Right cardiac atrium (tissue), 5 donors: ENCODE results near the gene CRYBG1. TPM values are rescaled to one million over a fixed set of nuclear protein-coding genes. Genes with fewer than 3 reads are reported as not detected.
"Not testable (repeated sequence)": the region's sequence is repeated elsewhere in the genome, so short reads cannot be mapped to it uniquely, and the experiment has no call there.

Experiments
- ATAC-seq, 2 donors: fragments of 200-7000 bp; cut with Tn5 transposase; one replicate each; pipeline versions ENCODE4 v1.8.0 to v1.9.1; 2020; ENCODE audit warnings: moderate library complexity in 2 of 2, mild to moderate bottlenecking in 1 of 2
- DNase-seq, 3 donors: peaks; one replicate each; pipeline ENCODE4 v3.0.0-alpha.2; 2020
- H3K27ac ChIP-seq: one replicate; pipeline ENCODE4 v1.5.1; 2013; ENCODE audit warnings: mild to moderate bottlenecking, low read length, control low read depth, moderate library complexity
- H3K27me3 ChIP-seq: one replicate; pipeline ENCODE4 v1.6.1; 2013; ENCODE audit not compliant: control insufficient read depth, insufficient read depth
- H3K4me1 ChIP-seq: one replicate; pipeline ENCODE4 v1.6.1; 2013; ENCODE audit warnings: low read length; ENCODE audit not compliant: control insufficient read depth, insufficient read depth
- H3K4me3 ChIP-seq: one replicate; pipeline ENCODE4 v1.5.1; 2013; ENCODE audit warnings: low read length, control low read depth
- H3K9me3 ChIP-seq: one replicate; pipeline ENCODE4 v1.6.1; 2013; ENCODE audit warnings: low read length; ENCODE audit not compliant: control insufficient read depth
- WGBS: extraction: QIAGEN DNeasy Blood & Tissue Kit; methylation state at CpG from one replicate; pipeline ENCODE4 v1.1.7; 2013; 5-methylcytosine and 5-hydroxymethylcytosine counted together
- intact Hi-C, 4 donors: fragments of 100-400 bp; cut with DNase I; formaldehyde crosslinking; loops; one replicate each; pipeline versions ENCODE4 v1.11.0 to v1.14.0; 2022 to 2023
- polyA plus RNA-seq: library from polyadenylated mRNA; stranded (reverse); fragments of 200-250 nt; gene quantifications from one replicate; pipeline ENCODE4 v1.2.3, GENCODE V29; 2013
- total RNA-seq, 4 donors: library from RNA; stranded (reverse); fragmentation: NEBNext Ultra II Directional; extraction: Animal tissue kit (Norgen Biotek cat#: 25700); gene quantifications; one replicate each; pipeline ENCODE4 v1.2.1, GENCODE V29; 2021
- donor health status: healthy with polysubstance abuse.
- donor health status: DM: no; HTN: yes; CAD: no.
- donor health status: DM: no; HTN: no; CAD: no.
- donor health status: DM: no; HTN: yes; CAD: no; lungs with severe emphysema.
- donor health status: DM: yes; HTN: yes; CAD: no.

Gene CRYBG1
- total and polyA plus RNA-seq, 5 donors, result 0.38 to 1.6 (median 0.94) TPM

DNA sequence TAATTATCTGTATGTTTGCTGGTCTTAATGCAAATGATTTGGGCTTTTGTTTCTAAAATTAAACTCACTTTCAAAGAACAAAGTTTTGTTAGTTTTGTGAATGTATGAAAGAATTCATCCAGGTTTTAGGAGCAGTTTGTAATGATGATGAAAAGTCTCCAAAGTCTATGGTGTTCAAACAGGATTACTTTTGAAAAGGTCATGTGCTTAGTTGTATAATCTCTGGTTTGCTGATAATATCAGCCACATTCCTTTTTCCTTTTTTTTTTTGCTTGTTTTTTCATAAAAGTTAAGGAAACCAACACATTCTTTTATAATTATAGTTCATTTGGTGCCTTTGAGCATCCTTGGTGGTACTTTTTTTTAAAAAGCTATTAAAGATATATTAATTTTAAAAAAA lies 179.9 kb downstream of the CRYBG1 start:
- DNase-seq, result no peak
- Histone ChIP-seq H3K27ac (no peak overlapping the region), H3K4me1 (no peaks in the 10 kb centered on the region), H3K4me3 (no peak overlapping the region), H3K27me3 (no peaks in the 10 kb centered on the region), H3K9me3 (no peaks in the 10 kb centered on the region)
- no peak for ATAC-seq
- intact Hi-C loops, result no loop called here

GRCh38 chr6:106540907-106541306 lies 180.4 kb downstream of the CRYBG1 start:
- Histone ChIP-seq H3K27ac (no peak overlapping the region), H3K27me3 (no peaks in the 10 kb centered on the region), H3K9me3 (no peaks in the 10 kb centered on the region), H3K4me3 (no peak overlapping the region), H3K4me1 (no peaks in the 10 kb centered on the region)
- no peak for DNase-seq
- WGBS, result 87% methylated on average over 6 of the region's 6 CpGs
- intact Hi-C loops, result no loop called here
- no peak for ATAC-seq

DNA sequence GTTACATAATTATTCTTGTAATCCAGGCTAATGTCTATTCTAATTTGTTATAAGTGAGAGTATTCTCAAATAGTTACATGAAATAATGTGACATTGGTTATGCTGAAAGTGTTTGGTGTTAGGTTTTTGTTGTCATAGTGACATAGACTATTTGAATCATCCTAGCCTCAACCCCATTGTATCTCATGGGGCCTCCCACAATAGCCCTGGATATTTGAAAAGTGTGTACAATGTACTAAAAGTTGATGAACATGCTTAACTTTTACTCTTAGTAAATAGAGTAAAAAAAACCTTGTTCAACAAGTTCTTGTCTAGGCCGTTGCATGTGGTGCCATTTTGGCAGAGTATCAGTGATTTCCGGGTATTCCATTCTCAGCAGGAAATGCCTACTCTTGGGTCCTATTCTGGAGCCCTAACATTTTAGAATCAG lies 185.8 kb downstream of the CRYBG1 start:
- Histone ChIP-seq H3K9me3 (no peaks in the 10 kb centered on the region), H3K27ac (no peak overlapping the region), H3K27me3 (no peaks in the 10 kb centered on the region), H3K4me3 (no peak overlapping the region), H3K4me1 (no peaks in the 10 kb centered on the region)
- 33% methylated on average over 2 of the region's 2 CpGs for WGBS
- ATAC-seq, result no peak
- intact Hi-C loops, result no loop called here
- DNase-seq, result no peak

DNA sequence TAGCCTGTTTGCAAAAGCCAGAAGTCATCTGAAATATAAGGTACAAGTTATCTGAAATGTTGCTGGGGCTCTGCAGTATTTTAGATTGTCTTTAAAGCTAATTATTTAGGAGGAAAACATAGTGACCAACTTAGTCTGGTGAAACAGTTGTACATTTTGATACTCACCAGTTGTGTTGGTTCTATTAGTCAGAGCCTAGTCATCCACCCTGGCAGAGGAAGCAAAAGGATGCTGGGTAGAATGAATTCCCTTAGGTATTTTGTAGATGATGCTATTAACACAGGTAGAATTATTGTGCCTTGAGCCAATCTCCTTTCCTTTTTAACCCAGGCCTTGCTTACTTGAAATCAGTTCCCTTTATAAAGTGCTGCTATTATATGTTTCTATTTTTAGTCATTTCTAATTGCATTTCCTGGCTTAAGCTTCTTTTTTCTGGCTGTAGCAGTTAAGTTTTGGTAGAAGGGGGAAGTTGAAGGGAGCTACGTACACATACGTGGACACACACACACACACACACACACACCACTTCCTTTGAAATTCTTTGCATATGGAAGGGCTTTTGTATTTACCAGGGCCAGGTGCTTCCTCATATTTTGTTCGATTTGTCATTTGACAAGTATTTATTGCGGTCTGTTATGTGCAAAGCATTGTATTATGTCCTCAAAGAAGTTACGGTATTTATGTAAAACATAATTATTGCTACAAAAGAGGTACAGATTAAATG lies 186.3 kb downstream of the CRYBG1 start:
- peak in 1 of 2 donors; percentile 33 for ATAC-seq
- WGBS, result 43% methylated on average over 5 of the region's 5 CpGs
- H3K27ac ChIP-seq, result no peak overlapping the region

GRCh38 chr6:106547601-106548453 lies 187.3 kb downstream of the CRYBG1 start:
- Histone ChIP-seq H3K4me3 (no peak overlapping the region), H3K4me1 (no peaks in the 10 kb centered on the region), H3K27me3 (no peaks in the 10 kb centered on the region), H3K9me3 (no peaks in the 10 kb centered on the region), H3K27ac (no peak overlapping the region)
- DNase-seq (no peak), ATAC-seq (no peak)
- intact Hi-C loops, result no loop called here
- 46% methylated on average over 6 of the region's 6 CpGs for WGBS

More for the DNA sequence above, 186.3 kb downstream of the CRYBG1 start:
- Histone ChIP-seq H3K27me3 (no peaks in the 10 kb centered on the region), H3K4me3 (no peak overlapping the region), H3K9me3 (no peaks in the 10 kb centered on the region), H3K4me1 (no peaks in the 10 kb centered on the region)
- no peak for DNase-seq
- intact Hi-C loops, result no loop called here

DNA sequence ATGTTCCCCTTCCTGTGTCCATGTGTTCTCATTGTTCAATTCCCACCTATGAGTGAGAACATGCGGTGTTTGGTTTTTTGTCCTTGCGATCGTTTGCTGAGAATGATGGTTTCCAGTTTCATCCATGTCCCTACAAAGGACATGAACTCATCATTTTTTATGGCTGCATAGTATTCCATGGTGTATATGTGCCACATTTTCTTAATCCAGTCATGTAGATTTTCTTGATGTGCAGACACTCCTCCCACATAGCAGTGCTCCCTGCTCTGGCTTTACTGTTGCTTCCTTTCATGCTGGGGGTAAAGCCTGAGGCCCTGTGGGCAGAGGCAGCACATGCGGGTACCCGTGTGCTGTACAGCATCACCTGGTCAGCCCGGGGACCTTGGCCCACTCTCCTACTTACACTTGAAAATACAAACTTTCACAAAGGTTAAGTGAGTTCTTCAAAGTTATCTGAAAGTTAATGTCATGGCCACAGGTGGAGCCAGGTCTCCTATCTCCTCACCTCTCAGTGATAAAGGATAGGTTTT lies 188.5 kb downstream of the CRYBG1 start:
- H3K4me3 ChIP-seq, DNase-seq, intact Hi-C loops, H3K9me3 ChIP-seq, H3K27me3 ChIP-seq, H3K27ac ChIP-seq, ATAC-seq, H3K4me1 ChIP-seq: not testable (repeated sequence)
- WGBS, result 93% methylated on average over 3 of the region's 6 CpGs

DNA sequence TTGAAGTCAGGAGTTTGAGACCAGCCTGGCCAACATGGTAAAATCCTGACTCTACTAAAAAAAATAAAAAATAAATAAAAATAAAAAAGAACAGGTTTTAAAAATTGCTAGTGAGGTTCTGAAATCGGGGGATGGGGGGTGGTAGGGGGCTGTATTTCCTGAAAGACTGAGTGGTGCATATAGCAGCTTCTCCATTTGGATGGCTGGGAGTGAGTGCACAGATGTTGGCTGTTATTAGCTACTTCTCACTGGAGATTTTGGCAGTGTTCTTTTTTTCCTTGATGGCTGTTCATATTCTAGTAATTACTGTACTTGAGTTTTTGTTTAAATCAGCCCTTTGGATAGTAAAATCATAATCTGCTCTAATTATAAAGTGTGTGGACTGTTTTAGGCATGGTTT lies 189.0 kb downstream of the CRYBG1 start:
- Histone ChIP-seq H3K27ac (no peak overlapping the region), H3K4me1 (no peaks in the 10 kb centered on the region), H3K27me3 (no peaks in the 10 kb centered on the region), H3K4me3 (no peak overlapping the region), H3K9me3 (no peaks in the 10 kb centered on the region)
- ATAC-seq, result no peak
- intact Hi-C loops, result no loop called here
- no peak for DNase-seq
- 69% methylated on average over 1 of the region's 1 CpG for WGBS

GRCh38 chr6:106551155-106551554 lies 190.6 kb downstream of the CRYBG1 start:
- Histone ChIP-seq H3K27me3 (no peaks in the 10 kb centered on the region), H3K9me3 (no peaks in the 10 kb centered on the region), H3K27ac (no peak overlapping the region), H3K4me3 (no peak overlapping the region), H3K4me1 (no peaks in the 10 kb centered on the region)
- DNase-seq, result no peak
- intact Hi-C loops, result no loop called here
- ATAC-seq, result no peak
- WGBS, result 94% methylated on average over 3 of the region's 3 CpGs

DNA sequence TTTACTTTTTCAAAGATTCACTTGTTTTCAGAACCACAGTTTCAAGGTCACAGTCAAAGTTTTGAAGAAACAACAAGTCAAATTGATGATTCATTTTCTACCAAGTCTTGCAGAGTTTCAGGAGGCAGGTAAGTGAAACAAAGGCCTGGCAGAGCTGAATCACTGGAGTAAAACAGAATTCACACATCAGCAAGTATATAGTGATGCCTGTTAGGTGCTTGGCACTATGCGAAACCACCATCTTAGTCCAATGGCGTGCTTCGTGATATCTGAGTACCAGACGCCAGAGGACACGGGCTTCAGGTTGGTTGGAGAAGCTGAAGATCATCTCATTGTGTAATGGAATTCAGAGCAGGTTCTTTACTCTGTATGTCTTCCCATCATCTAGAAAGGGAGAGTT lies 192.9 kb downstream of the CRYBG1 start:
- Histone ChIP-seq H3K4me1 (no peaks in the 10 kb centered on the region), H3K27me3 (no peaks in the 10 kb centered on the region)
- no peak for ATAC-seq

DNA sequence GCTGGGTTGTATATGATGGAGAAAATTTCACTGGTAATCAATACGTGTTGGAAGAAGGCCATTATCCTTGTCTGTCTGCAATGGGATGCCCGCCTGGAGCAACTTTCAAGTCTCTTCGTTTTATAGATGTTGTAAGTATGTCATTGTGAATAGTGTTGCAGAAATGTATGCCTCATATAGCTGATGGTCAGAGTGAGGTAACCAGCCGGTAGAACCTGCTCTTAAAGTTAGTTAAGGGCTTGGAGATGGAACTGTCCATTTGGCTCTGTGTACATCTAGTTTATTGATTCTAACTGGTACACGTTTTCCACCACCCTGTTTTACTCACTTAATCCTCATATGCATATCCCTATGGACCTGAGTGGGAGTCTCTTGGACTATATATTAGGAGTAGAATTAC lies 195.2 kb downstream of the CRYBG1 start:
- H3K27me3 ChIP-seq, result no peaks in the 10 kb centered on the region
- DNase-seq (no peak), ATAC-seq (no peak)
- WGBS, result 71% methylated on average over 5 of the region's 5 CpGs
- H3K4me1 ChIP-seq, result no peaks in the 10 kb centered on the region
- H3K9me3 ChIP-seq, result no peaks in the 10 kb centered on the region
- H3K27ac ChIP-seq, result no peak overlapping the region
- intact Hi-C loops, result no loop called here
- no peak overlapping the region for H3K4me3 ChIP-seq

More for the DNA sequence above, 192.9 kb downstream of the CRYBG1 start:
- 98% methylated on average over 5 of the region's 5 CpGs for WGBS
- DNase-seq, result no peak
- no peak overlapping the region for H3K4me3 ChIP-seq
- intact Hi-C loops, result no loop called here
- H3K27ac ChIP-seq, result no peak overlapping the region
- no peaks in the 10 kb centered on the region for H3K9me3 ChIP-seq

GRCh38 chr6:106556368-106556960 lies 195.9 kb downstream of the CRYBG1 start:
- intact Hi-C loops, result no loop called here

More at GRCh38 chr6:106556368-106556960, 195.9 kb downstream of the CRYBG1 start:
- ATAC-seq (no peak), DNase-seq (no peak)
- H3K4me1 ChIP-seq, result no peaks in the 10 kb centered on the region
- H3K27ac ChIP-seq, result no peak overlapping the region
- WGBS, result 65% methylated on average over 3 of the region's 3 CpGs
- no peaks in the 10 kb centered on the region for H3K9me3 ChIP-seq
- H3K27me3 ChIP-seq, result no peaks in the 10 kb centered on the region
- H3K4me3 ChIP-seq, result no peak overlapping the region
